ENCODE data around the gene ARHGAP28. TPM values are rescaled to one million over a fixed set of nuclear protein-coding genes. Genes with fewer than 3 reads are reported as not detected.

ARHGAP28 gene
- total and polyA plus RNA-seq, 2 experiments from 2014 or later: 0.20 TPM; not detected in 1

- H3K9ac ChIP-seq: no peak overlapping the region
- H3F3A ChIP-seq (ENCODE audit: insufficient read depth): no peaks in the 10 kb centered on the region
- H3K27ac ChIP-seq: no peak overlapping the region
- TF ChIP-seq EZH2 (IDR thresholded peaks at IDR 0.05; ENCODE audit: insufficient read depth, poor library complexity, severe bottlenecking): no peak
- no peak for TF ChIP-seq EZH2phosphoT487 (IDR thresholded peaks at IDR 0.05; ENCODE audit: insufficient read depth, low read depth)
- no peaks in the 10 kb centered on the region for H3K27me3 ChIP-seq (replicated peaks; ENCODE audit: insufficient read depth)
- no peaks in the 10 kb centered on the region for H3K9me3 ChIP-seq (ENCODE audit: low read depth)
- no peak overlapping the region for H3K4me2 ChIP-seq (ENCODE audit: unreplicated experiment)
- H3K9me2 ChIP-seq (ENCODE audit: insufficient read depth): no peaks in the 10 kb centered on the region
- no peaks in the 10 kb centered on the region for H3K79me2 ChIP-seq (ENCODE audit: insufficient read depth)
- no peaks in the 10 kb centered on the region for H3K4me1 ChIP-seq (ENCODE audit: insufficient read depth)
- H4K20me1 ChIP-seq (ENCODE audit: insufficient read depth): no peaks in the 10 kb centered on the region
- H3K4me3 ChIP-seq: no peak overlapping the region
- in situ Hi-C loops (cut with MboI): loop anchor here (10.0 kb wide), 1 partner anchor 253 kb away; no protein-coding TSS in a partner anchor
- no peak overlapping the region for H2AFZ ChIP-seq
- no peaks in the 10 kb centered on the region for H3K36me3 ChIP-seq (ENCODE audit: low read depth)
- no peak for DNase-seq
These were observed 192.1 kb downstream of the ARHGAP28 start for GRCh38 chr18:6921571-6921970.

- 83 to 87% methylated on average over 1 of the region's 1 CpG for WGBS, 2 experiments (ENCODE audit: low coverage in 1 of 2, low lambda C conversion rate in 2 of 2, missing lambda C conversion rate in 2 of 2)
- no peaks in the 10 kb centered on the region for H3F3A ChIP-seq (ENCODE audit: insufficient read depth)
- no peak overlapping the region for H3K4me3 ChIP-seq
- no peak for TF ChIP-seq EZH2 (IDR thresholded peaks at IDR 0.05; ENCODE audit: insufficient read depth, poor library complexity, severe bottlenecking)
- H3K4me2 ChIP-seq (ENCODE audit: unreplicated experiment): no peak overlapping the region
- H3K27me3 ChIP-seq (replicated peaks; ENCODE audit: insufficient read depth): no peaks in the 10 kb centered on the region
- H3K9me2 ChIP-seq (ENCODE audit: insufficient read depth): no peaks in the 10 kb centered on the region
- H2AFZ ChIP-seq: no peak overlapping the region
- no peak for DNase-seq
- H4K20me1 ChIP-seq (ENCODE audit: insufficient read depth): no peaks in the 10 kb centered on the region
- H3K9me3 ChIP-seq (ENCODE audit: low read depth): no peaks in the 10 kb centered on the region
- H3K27ac ChIP-seq: no peak overlapping the region
- H3K4me1 ChIP-seq (ENCODE audit: insufficient read depth): no peaks in the 10 kb centered on the region
- H3K79me2 ChIP-seq (ENCODE audit: insufficient read depth): no peaks in the 10 kb centered on the region
- in situ Hi-C loops (cut with MboI): loop anchor here (10.0 kb wide), 1 partner anchor 252 kb away; no protein-coding TSS in a partner anchor
- H3K36me3 ChIP-seq (ENCODE audit: low read depth): no peaks in the 10 kb centered on the region
- no peak overlapping the region for H3K9ac ChIP-seq
These were observed 193.7 kb downstream of the ARHGAP28 start for GRCh38 chr18:6923220-6923619.

- Histone ChIP-seq H3K4me1 (ENCODE audit: insufficient read depth) (no peaks in the 10 kb centered on the region), H3K4me3 (no peak overlapping the region), H3F3A (ENCODE audit: insufficient read depth) (no peaks in the 10 kb centered on the region), H2AFZ (no peak overlapping the region), H3K9me3 (ENCODE audit: low read depth) (no peaks in the 10 kb centered on the region), H3K79me2 (ENCODE audit: insufficient read depth) (no peaks in the 10 kb centered on the region), H3K36me3 (ENCODE audit: low read depth) (no peaks in the 10 kb centered on the region), H3K9me2 (ENCODE audit: insufficient read depth) (no peaks in the 10 kb centered on the region), H3K27ac (no peak overlapping the region), H4K20me1 (ENCODE audit: insufficient read depth) (no peaks in the 10 kb centered on the region), H3K4me2 (ENCODE audit: unreplicated experiment) (no peak overlapping the region), H3K27me3 (replicated peaks; ENCODE audit: insufficient read depth) (no peaks in the 10 kb centered on the region), H3K9ac (no peak overlapping the region)
- in situ Hi-C loops (cut with MboI): loop anchor here (10.0 kb wide), 1 partner anchor 248 kb away; no protein-coding TSS in a partner anchor
- 73% methylated on average over 2 of the region's 2 CpGs for WGBS, 2 experiments (ENCODE audit: low coverage in 1 of 2, low lambda C conversion rate in 2 of 2, missing lambda C conversion rate in 2 of 2)
- no peak for DNase-seq
- no peak for TF ChIP-seq EZH2phosphoT487 (IDR thresholded peaks at IDR 0.05; ENCODE audit: insufficient read depth, low read depth)
- TF ChIP-seq EZH2 (IDR thresholded peaks at IDR 0.05; ENCODE audit: insufficient read depth, poor library complexity, severe bottlenecking): no peak
These were observed 197.6 kb downstream of the ARHGAP28 start for GRCh38 chr18:6927153-6927552.

- H3K4me2 ChIP-seq (ENCODE audit: unreplicated experiment): no peak overlapping the region
- no peaks in the 10 kb centered on the region for H3F3A ChIP-seq (ENCODE audit: insufficient read depth)
- H3K27ac ChIP-seq: no peak overlapping the region
- H3K4me3 ChIP-seq: no peak overlapping the region
- no peaks in the 10 kb centered on the region for H3K27me3 ChIP-seq (replicated peaks; ENCODE audit: insufficient read depth)
- no peak overlapping the region for H2AFZ ChIP-seq
- no peaks in the 10 kb centered on the region for H3K79me2 ChIP-seq (ENCODE audit: insufficient read depth)
- H3K4me1 ChIP-seq (ENCODE audit: insufficient read depth): no peaks in the 10 kb centered on the region
- H3K36me3 ChIP-seq (ENCODE audit: low read depth): no peaks in the 10 kb centered on the region
- WGBS, 2 experiments (ENCODE audit: low coverage in 1 of 2, low lambda C conversion rate in 2 of 2, missing lambda C conversion rate in 2 of 2): 70 to 75% methylated on average over 11 of the region's 11 CpGs
- no peaks in the 10 kb centered on the region for H3K9me3 ChIP-seq (ENCODE audit: low read depth)
- no peak overlapping the region for H3K9ac ChIP-seq
- DNase-seq: no peak
- no peaks in the 10 kb centered on the region for H3K9me2 ChIP-seq (ENCODE audit: insufficient read depth)
- in situ Hi-C loops (cut with MboI): loop anchor here (10.0 kb wide), 1 partner anchor 246 kb away; no protein-coding TSS in a partner anchor
- no peak for TF ChIP-seq EZH2phosphoT487 (IDR thresholded peaks at IDR 0.05; ENCODE audit: insufficient read depth, low read depth)
- no peak for TF ChIP-seq EZH2 (IDR thresholded peaks at IDR 0.05; ENCODE audit: insufficient read depth, poor library complexity, severe bottlenecking)
- no peaks in the 10 kb centered on the region for H4K20me1 ChIP-seq (ENCODE audit: insufficient read depth)
These were observed 198.8 kb downstream of the ARHGAP28 start for GRCh38 chr18:6928359-6928758.

Measured in GM23248 (cell line).